HTR-8/SVneo (cell line): ENCODE results near the gene MFAP3.
A peak's percentile ranks its signal among the peaks of the same experiment; 100 is the strongest.
"Not testable (repeated sequence)": the region's sequence is repeated elsewhere in the genome, so short reads cannot be mapped to it uniquely, and the experiment has no call there.

ENCODE experiments used
- DNase-seq: peaks from one replicate; pipeline ENCODE4 v3.0.0; 2011; ENCODE audit warnings: low spot score, mixed read lengths; ENCODE audit not compliant: insufficient read length
- FAIRE-seq: peaks from 2 replicates; lab custom pipeline; 2011; peaks lifted over from hg19 to GRCh38; lab: Jason Lieb, UNC

The MFAP3 gene

GRCh38 chr5:154047324-154047723 is 8.6 kb downstream of the MFAP3 start:
- DNase-seq, result no peak

GRCh38 chr5:154049636-154050035 is 10.9 kb downstream of the MFAP3 start:
- DNase-seq (no peak), FAIRE-seq (peak; percentile 44)

More at GRCh38 chr5:154047324-154047723, 8.6 kb downstream of the MFAP3 start:
- no peak for FAIRE-seq

- FAIRE-seq, result no peak
- no peak for DNase-seq
These were observed 14.7 kb downstream of the MFAP3 start for GRCh38 chr5:154053468-154053867.

GRCh38 chr5:154055201-154055600 is 16.4 kb downstream of the MFAP3 start:
- DNase-seq, result no peak
- no peak for FAIRE-seq

GRCh38 chr5:154058055-154059038 is 19.6 kb downstream of the MFAP3 start:
- DNase-seq (no peak), FAIRE-seq (no peak)

GRCh38 chr5:154059039-154059430 is 20.3 kb downstream of the MFAP3 start:
- no peak for DNase-seq
- no peak for FAIRE-seq

- no peak for FAIRE-seq
These were observed 20.8 kb downstream of the MFAP3 start for GRCh38 chr5:154059583-154059982.

GRCh38 chr5:154060606-154061005 is 21.8 kb downstream of the MFAP3 start:
- FAIRE-seq (no peak), DNase-seq (no peak)

More at GRCh38 chr5:154059583-154059982, 20.8 kb downstream of the MFAP3 start:
- DNase-seq, result no peak

GRCh38 chr5:154063372-154063771 is 24.6 kb downstream of the MFAP3 start:
- no peak for DNase-seq
- FAIRE-seq, result no peak

- DNase-seq (no peak), FAIRE-seq (no peak)
These were observed 27.2 kb downstream of the MFAP3 start for GRCh38 chr5:154065971-154066370.

- DNase-seq, FAIRE-seq: not testable (repeated sequence)
These were observed 31.1 kb downstream of the MFAP3 start for GRCh38 chr5:154069854-154070253.

GRCh38 chr5:154071799-154072413 is 33.1 kb downstream of the MFAP3 start:
- FAIRE-seq, result no peak
- no peak for DNase-seq

GRCh38 chr5:154072414-154073171 is 33.8 kb downstream of the MFAP3 start:
- DNase-seq, result peak; percentile 81
- FAIRE-seq, result peak; percentile 80

- FAIRE-seq (no peak), DNase-seq (no peak)
These were observed 37.6 kb downstream of the MFAP3 start for GRCh38 chr5:154076240-154076922.

- DNase-seq, result no peak
- no peak for FAIRE-seq
These were observed 38.9 kb downstream of the MFAP3 start for GRCh38 chr5:154077696-154078095.

GRCh38 chr5:154078272-154078671 is 39.5 kb downstream of the MFAP3 start:
- DNase-seq (no peak), FAIRE-seq (no peak)

- DNase-seq, result no peak
- FAIRE-seq, result no peak
These were observed 42.5 kb downstream of the MFAP3 start for GRCh38 chr5:154081246-154081645.

- DNase-seq (no peak), FAIRE-seq (no peak)
These were observed 45.4 kb downstream of the MFAP3 start for GRCh38 chr5:154084062-154084639.

- FAIRE-seq (no peak), DNase-seq (no peak)
These were observed 47.4 kb downstream of the MFAP3 start for GRCh38 chr5:154086146-154086545.

GRCh38 chr5:154086641-154087040 is 47.9 kb downstream of the MFAP3 start:
- FAIRE-seq (no peak), DNase-seq (no peak)
